GM23248 (cell line): ENCODE results near the gene PARD3B. TPM values are rescaled to one million over a fixed set of nuclear protein-coding genes. Genes with fewer than 3 reads are reported as not detected.

ENCODE experiments used
- DNase-seq: peaks from one replicate; pipeline ENCODE4 v3.0.0-alpha.2; 2015
- H2AFZ ChIP-seq: fragments of 200-600 bp; sonication (generic); 2 replicates; pipeline ENCODE4 v1.6.1; 2016; ENCODE audit warnings: antibody characterized with exemption
- H3F3A ChIP-seq: fragments of 200-600 bp; sonication (generic); 2 replicates; pipeline ENCODE4 v1.6.1; 2016; ENCODE audit warnings: mild to moderate bottlenecking, antibody characterized with exemption, mixed run types; ENCODE audit not compliant: insufficient read depth
- H3K27ac ChIP-seq: fragments of 200-600 bp; sonication (generic); 2 replicates; pipeline ENCODE4 v1.5.1; 2016; ENCODE audit warnings: mild to moderate bottlenecking
- H3K27me3 ChIP-seq: fragments of 200-600 bp; sonication (generic); replicated peaks from 2 replicates; pipeline ENCODE4 v1.6.1; 2016; ENCODE audit warnings: mild to moderate bottlenecking; ENCODE audit not compliant: insufficient read depth
- H3K36me3 ChIP-seq: fragments of 200-600 bp; sonication (generic); 2 replicates; pipeline ENCODE4 v1.6.1; 2016; ENCODE audit warnings: low read depth, mild to moderate bottlenecking
- H3K4me1 ChIP-seq: fragments of 200-600 bp; sonication (generic); 2 replicates; pipeline ENCODE4 v1.6.1; 2016; ENCODE audit warnings: mild to moderate bottlenecking; ENCODE audit not compliant: insufficient read depth
- H3K4me2 ChIP-seq: fragments of 200-600 bp; sonication (generic); one replicate; pipeline ENCODE4 v1.6.1; 2016; ENCODE audit warnings: mild to moderate bottlenecking; ENCODE audit not compliant: unreplicated experiment
- H3K4me3 ChIP-seq: fragments of 200-600 bp; sonication (generic); 2 replicates; pipeline ENCODE4 v1.5.1; 2016; ENCODE audit warnings: mild to moderate bottlenecking
- H3K79me2 ChIP-seq: fragments of 200-600 bp; sonication (generic); 2 replicates; pipeline ENCODE4 v1.6.1; 2016; ENCODE audit warnings: mild to moderate bottlenecking; ENCODE audit not compliant: insufficient read depth
- H3K9ac ChIP-seq: fragments of 200-600 bp; sonication (generic); 2 replicates; pipeline ENCODE4 v1.6.1; 2016; ENCODE audit warnings: mild to moderate bottlenecking
- H3K9me2 ChIP-seq: fragments of 200-600 bp; sonication (generic); 2 replicates; pipeline ENCODE4 v1.6.1; 2016; ENCODE audit warnings: mixed run types, mild to moderate bottlenecking, moderate library complexity; ENCODE audit not compliant: insufficient read depth
- H3K9me3 ChIP-seq: fragments of 200-600 bp; sonication (generic); one replicate; pipeline ENCODE4 v1.6.1; 2017; ENCODE audit warnings: low read depth
- H4K20me1 ChIP-seq: fragments of 200-600 bp; sonication (generic); 2 replicates; pipeline ENCODE4 v1.6.0; 2016; ENCODE audit not compliant: insufficient read depth
- EZH2 ChIP-seq: fragments of 200-600 bp; sonication (generic); IDR thresholded peaks from 2 replicates; pipeline ENCODE4 v1.6.1; 2018; ENCODE audit warnings: antibody characterized with exemption, mild to moderate bottlenecking; ENCODE audit not compliant: insufficient read depth, poor library complexity, severe bottlenecking
- EZH2phosphoT487 ChIP-seq: fragments of 200-600 bp; sonication (generic); IDR thresholded peaks from 2 replicates; pipeline ENCODE4 v1.6.1; 2018; ENCODE audit warnings: antibody characterized with exemption, moderate library complexity, mild to moderate bottlenecking, low read depth; ENCODE audit not compliant: insufficient read depth
- WGBS, 2 experiments: methylation state at CpG; one replicate each; pipeline ENCODE4 v1.1.6; 2015 to 2017; ENCODE audit warnings: low lambda C conversion rate in 2 of 2, low coverage in 1 of 2; ENCODE audit errors: missing lambda C conversion rate in 2 of 2; 5-methylcytosine and 5-hydroxymethylcytosine counted together
- in situ Hi-C: fragments of 300-500 bp; cut with MboI; formaldehyde crosslinking; loops from 2 replicates; pipeline ENCODE4 v1.15.0; 2020
- polyA plus RNA-seq: library from polyadenylated mRNA; unstranded; fragments of >200 nt; fragmentation: Nextera tagmentation; extraction: Ambion mirVana; gene quantifications from 2 replicates; pipeline ENCODE4 v1.2.1, GENCODE V29; 2016
- total RNA-seq: library from RNA; depleted of rRNA; stranded (reverse); fragments of >200 nt; shearing (Covaris generic); gene quantifications from 2 replicates; pipeline ENCODE4 v1.2.3, GENCODE V29; 2014

Gene PARD3B
- total and polyA plus RNA-seq, 2 experiments from 2014 or later: 2.5 to 6.9 TPM

- Histone ChIP-seq H3K4me1 (no peaks in the 10 kb centered on the region), H4K20me1 (no peaks in the 10 kb centered on the region), H3K27ac (no peak overlapping the region), H3K79me2 (no peaks in the 10 kb centered on the region), H3F3A (no peaks in the 10 kb centered on the region), H3K4me3 (no peak overlapping the region), H3K27me3 (no peaks in the 10 kb centered on the region), H3K9me3 (no peaks in the 10 kb centered on the region), H3K36me3 (no peaks in the 10 kb centered on the region), H3K9me2 (no peaks in the 10 kb centered on the region), H3K9ac (no peak overlapping the region), H3K4me2 (no peak overlapping the region), H2AFZ (no peak overlapping the region)
- TF ChIP-seq EZH2phosphoT487: no peak
- TF ChIP-seq EZH2: no peak
- in situ Hi-C loops: no loop called here
- WGBS, 2 experiments: 91% methylated on average over 8 of the region's 8 CpGs
- no peak for DNase-seq
Measured at GRCh38 chr2:205139822-205140463, 594.7 kb downstream of the PARD3B start.

GRCh38 chr2:205141381-205141780, 596.1 kb downstream of the PARD3B start:
- TF ChIP-seq EZH2 (no peak), EZH2phosphoT487 (no peak)
- Histone ChIP-seq H3K9ac (no peak overlapping the region), H3K4me1 (no peaks in the 10 kb centered on the region), H3K36me3 (no peaks in the 10 kb centered on the region), H4K20me1 (no peaks in the 10 kb centered on the region), H2AFZ (no peak overlapping the region), H3F3A (no peaks in the 10 kb centered on the region), H3K9me2 (no peaks in the 10 kb centered on the region), H3K9me3 (no peaks in the 10 kb centered on the region), H3K79me2 (no peaks in the 10 kb centered on the region), H3K4me2 (no peak overlapping the region), H3K27me3 (no peaks in the 10 kb centered on the region), H3K27ac (no peak overlapping the region), H3K4me3 (no peak overlapping the region)
- DNase-seq: no peak
- WGBS, 2 experiments: 97 to 100% methylated on average over 1 of the region's 1 CpG
- in situ Hi-C loops: no loop called here

GRCh38 chr2:205145888-205146287, 600.6 kb downstream of the PARD3B start:
- Histone ChIP-seq H4K20me1 (no peaks in the 10 kb centered on the region), H3K27me3 (no peaks in the 10 kb centered on the region), H3F3A (no peaks in the 10 kb centered on the region), H3K79me2 (no peaks in the 10 kb centered on the region), H3K4me2 (no peak overlapping the region), H3K9me2 (no peaks in the 10 kb centered on the region), H3K36me3 (no peaks in the 10 kb centered on the region), H3K9me3 (no peaks in the 10 kb centered on the region), H3K4me3 (no peak overlapping the region), H3K27ac (no peak overlapping the region), H3K4me1 (no peaks in the 10 kb centered on the region), H2AFZ (no peak overlapping the region), H3K9ac (no peak overlapping the region)
- TF ChIP-seq EZH2phosphoT487 (no peak), EZH2 (no peak)
- DNase-seq: no peak
- WGBS, 2 experiments: 89 to 90% methylated on average over 6 of the region's 6 CpGs
- in situ Hi-C loops: no loop called here

- Histone ChIP-seq H3K4me2 (no peak overlapping the region), H2AFZ (no peak overlapping the region), H3K27me3 (no peaks in the 10 kb centered on the region), H3K36me3 (no peaks in the 10 kb centered on the region), H3K27ac (no peak overlapping the region), H3K4me3 (no peak overlapping the region), H3F3A (no peaks in the 10 kb centered on the region), H3K4me1 (no peaks in the 10 kb centered on the region), H3K9ac (no peak overlapping the region), H3K9me3 (no peaks in the 10 kb centered on the region), H3K79me2 (no peaks in the 10 kb centered on the region), H4K20me1 (no peaks in the 10 kb centered on the region), H3K9me2 (no peaks in the 10 kb centered on the region)
- WGBS, 2 experiments: 81 to 90% methylated on average over 2 of the region's 2 CpGs
- in situ Hi-C loops: no loop called here
- no peak for DNase-seq
- TF ChIP-seq EZH2phosphoT487 (no peak), EZH2 (no peak)
Measured at GRCh38 chr2:205148755-205149154, 603.5 kb downstream of the PARD3B start.

GRCh38 chr2:205156457-205156856, 611.2 kb downstream of the PARD3B start:
- H3K4me3 ChIP-seq: no peak overlapping the region
- H3K9ac ChIP-seq: no peak overlapping the region
- in situ Hi-C loops: no loop called here
- WGBS, 2 experiments: 88 to 89% methylated on average over 1 of the region's 1 CpG
- H3K9me3 ChIP-seq: no peaks in the 10 kb centered on the region
- H3K79me2 ChIP-seq: no peaks in the 10 kb centered on the region
- no peak overlapping the region for H2AFZ ChIP-seq
- H3K27me3 ChIP-seq: no peaks in the 10 kb centered on the region
- no peaks in the 10 kb centered on the region for H3K36me3 ChIP-seq
- no peaks in the 10 kb centered on the region for H3K9me2 ChIP-seq
- DNase-seq: no peak
- H4K20me1 ChIP-seq: no peaks in the 10 kb centered on the region
- no peak for TF ChIP-seq EZH2phosphoT487
- TF ChIP-seq EZH2: no peak
- no peak overlapping the region for H3K27ac ChIP-seq
- no peaks in the 10 kb centered on the region for H3K4me1 ChIP-seq
- H3F3A ChIP-seq: no peaks in the 10 kb centered on the region
- no peak overlapping the region for H3K4me2 ChIP-seq
